ENCODE measurements around the gene PRCC.

- TF ChIP-seq CTCF (IDR thresholded peaks at IDR 0.05; ENCODE audit: insufficient read depth, low read depth, low read length) (no peak), EZH2 (IDR thresholded peaks at IDR 0.05; ENCODE audit: insufficient read depth, low read length) (no peak)
Measured at GRCh38 chr1:156807627-156808026, 40.3 kb downstream of the PRCC start.
